SU-DHL-6 (cell line): Measurements from ENCODE around the gene COA8.

Experiments
- H2AFZ ChIP-seq: fragments of 200-600 bp; sonication (generic); 2 replicates; pipeline ENCODE4 v1.6.1; 2014; ENCODE audit warnings: low read depth, mild to moderate bottlenecking, moderate library complexity, mixed read lengths, antibody characterized with exemption, low read length; ENCODE audit not compliant: severe bottlenecking
- H3F3A ChIP-seq: fragments of 200-600 bp; shearing (Covaris generic); 2 replicates; pipeline ENCODE4 v1.6.0; 2016; ENCODE audit warnings: antibody characterized with exemption, mild to moderate bottlenecking; ENCODE audit not compliant: insufficient read depth
- H3K27ac ChIP-seq: fragments of 200-600 bp; sonication (generic); 2 replicates; pipeline ENCODE4 v1.5.1; 2016; ENCODE audit warnings: low read depth, mild to moderate bottlenecking, low read length, moderate library complexity, mixed read lengths
- H3K27me3 ChIP-seq: fragments of 200-600 bp; sonication (generic), shearing (Covaris generic); 2 replicates; pipeline ENCODE4 v1.6.0; 2014; ENCODE audit warnings: mild to moderate bottlenecking, low read length
- H3K36me3 ChIP-seq: fragments of 200-600 bp; sonication (generic); 2 replicates; pipeline ENCODE4 v1.6.1; 2014; ENCODE audit warnings: mild to moderate bottlenecking, low read length, mixed read lengths
- H3K4me2 ChIP-seq: fragments of 300-600, 200-600 bp; shearing (Covaris generic), sonication (generic); 2 replicates; pipeline ENCODE4 v1.6.0; 2014; ENCODE audit warnings: low read length, low read depth, mild to moderate bottlenecking; ENCODE audit not compliant: poor library complexity, severe bottlenecking
- H3K4me3 ChIP-seq: fragments of 200-600 bp; sonication (generic); 2 replicates; pipeline ENCODE4 v1.5.1; 2014; ENCODE audit warnings: antibody characterized with exemption, low read length, mild to moderate bottlenecking, mixed read lengths; ENCODE audit not compliant: insufficient read depth, poor library complexity, severe bottlenecking
- H3K79me2 ChIP-seq: fragments of 200-600 bp; sonication (generic); 2 replicates; pipeline ENCODE4 v1.6.1; 2014; ENCODE audit warnings: mild to moderate bottlenecking, low read length, moderate library complexity; ENCODE audit not compliant: insufficient read depth
- H3K9ac ChIP-seq: fragments of 200-600 bp; sonication (generic); 2 replicates; pipeline ENCODE4 v1.7.0; 2014; ENCODE audit warnings: mild to moderate bottlenecking, low read length
- H3K9me2 ChIP-seq: fragments of 200-600 bp; sonication (generic); replicated peaks from 2 replicates; pipeline ENCODE4 v1.6.1; 2014; ENCODE audit warnings: low read length; ENCODE audit not compliant: insufficient read depth
- H3K9me3 ChIP-seq: fragments of 200-600 bp; sonication (generic); 2 replicates; pipeline ENCODE4 v1.6.1; 2014; ENCODE audit warnings: low read length, mixed read lengths; ENCODE audit not compliant: insufficient read depth
- H4K20me1 ChIP-seq: fragments of 200-600 bp; sonication (generic); 2 replicates; pipeline ENCODE4 v1.6.1; 2014; ENCODE audit warnings: low read depth, mild to moderate bottlenecking, antibody characterized with exemption, low read length, moderate library complexity, mixed read lengths
- EZH2phosphoT487 ChIP-seq: fragments of 200-600 bp; sonication (generic), shearing (Covaris generic); conservative IDR thresholded peaks from 2 replicates; pipeline ENCODE4 v1.6.1; 2018; ENCODE audit warnings: mild to moderate bottlenecking, antibody characterized with exemption, low read length, moderate library complexity, mixed read lengths
- TF ChIP-seq, protein P1 (sequence below): fragments of 200-600 bp; sonication (generic); IDR thresholded peaks from one replicate; pipeline ENCODE4 v1.5.1; 2017; ENCODE audit warnings: antibody characterized with exemption, mild to moderate bottlenecking, low read length, moderate library complexity; ENCODE audit not compliant: insufficient read depth, poor library complexity, severe bottlenecking

COA8 gene

DNA sequence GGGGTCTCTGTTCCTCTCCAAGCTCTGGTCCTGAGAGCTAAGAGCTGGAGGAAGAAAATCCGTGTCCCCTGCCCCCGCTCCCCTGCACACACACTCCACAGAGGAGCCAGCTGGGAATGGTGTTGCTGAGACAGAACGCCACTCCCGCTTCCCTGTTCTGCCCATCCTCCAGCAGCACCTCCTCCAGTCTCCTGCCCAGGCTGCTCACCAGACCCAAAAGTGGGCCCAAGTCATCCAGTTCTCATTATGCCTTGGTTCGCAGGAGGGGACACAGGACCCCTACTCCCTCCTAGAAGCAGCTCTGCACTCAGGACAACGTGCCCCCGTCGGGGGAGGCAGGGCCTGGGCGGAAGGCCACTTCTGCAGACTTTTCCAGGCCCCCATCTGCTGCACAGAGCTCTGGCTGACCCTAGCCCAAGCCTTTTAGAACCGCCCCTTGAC lies 34.6 kb upstream of the COA8 start:
- Histone ChIP-seq H4K20me1 (no peaks in the 10 kb centered on the region), H3K79me2 (peaks cover 22% of the 10 kb centered on the region), H3K9me2 (no peaks in the 10 kb centered on the region), H3K36me3 (no peaks in the 10 kb centered on the region), H3K27ac (no peak overlapping the region), H3K9ac (peak overlapping the region; percentile 78), H3K4me2 (peak overlapping the region; percentile 65), H3K27me3 (no peaks in the 10 kb centered on the region), H2AFZ (peak overlapping the region; percentile 85), H3F3A (no peaks in the 10 kb centered on the region), H3K9me3 (no peaks in the 10 kb centered on the region), H3K4me3 (peak overlapping the region; percentile 74)
- no peak for TF ChIP-seq EZH2phosphoT487
- TF ChIP-seq, protein P1, sequence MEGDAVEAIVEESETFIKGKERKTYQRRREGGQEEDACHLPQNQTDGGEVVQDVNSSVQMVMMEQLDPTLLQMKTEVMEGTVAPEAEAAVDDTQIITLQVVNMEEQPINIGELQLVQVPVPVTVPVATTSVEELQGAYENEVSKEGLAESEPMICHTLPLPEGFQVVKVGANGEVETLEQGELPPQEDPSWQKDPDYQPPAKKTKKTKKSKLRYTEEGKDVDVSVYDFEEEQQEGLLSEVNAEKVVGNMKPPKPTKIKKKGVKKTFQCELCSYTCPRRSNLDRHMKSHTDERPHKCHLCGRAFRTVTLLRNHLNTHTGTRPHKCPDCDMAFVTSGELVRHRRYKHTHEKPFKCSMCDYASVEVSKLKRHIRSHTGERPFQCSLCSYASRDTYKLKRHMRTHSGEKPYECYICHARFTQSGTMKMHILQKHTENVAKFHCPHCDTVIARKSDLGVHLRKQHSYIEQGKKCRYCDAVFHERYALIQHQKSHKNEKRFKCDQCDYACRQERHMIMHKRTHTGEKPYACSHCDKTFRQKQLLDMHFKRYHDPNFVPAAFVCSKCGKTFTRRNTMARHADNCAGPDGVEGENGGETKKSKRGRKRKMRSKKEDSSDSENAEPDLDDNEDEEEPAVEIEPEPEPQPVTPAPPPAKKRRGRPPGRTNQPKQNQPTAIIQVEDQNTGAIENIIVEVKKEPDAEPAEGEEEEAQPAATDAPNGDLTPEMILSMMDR, result no peak

DNA sequence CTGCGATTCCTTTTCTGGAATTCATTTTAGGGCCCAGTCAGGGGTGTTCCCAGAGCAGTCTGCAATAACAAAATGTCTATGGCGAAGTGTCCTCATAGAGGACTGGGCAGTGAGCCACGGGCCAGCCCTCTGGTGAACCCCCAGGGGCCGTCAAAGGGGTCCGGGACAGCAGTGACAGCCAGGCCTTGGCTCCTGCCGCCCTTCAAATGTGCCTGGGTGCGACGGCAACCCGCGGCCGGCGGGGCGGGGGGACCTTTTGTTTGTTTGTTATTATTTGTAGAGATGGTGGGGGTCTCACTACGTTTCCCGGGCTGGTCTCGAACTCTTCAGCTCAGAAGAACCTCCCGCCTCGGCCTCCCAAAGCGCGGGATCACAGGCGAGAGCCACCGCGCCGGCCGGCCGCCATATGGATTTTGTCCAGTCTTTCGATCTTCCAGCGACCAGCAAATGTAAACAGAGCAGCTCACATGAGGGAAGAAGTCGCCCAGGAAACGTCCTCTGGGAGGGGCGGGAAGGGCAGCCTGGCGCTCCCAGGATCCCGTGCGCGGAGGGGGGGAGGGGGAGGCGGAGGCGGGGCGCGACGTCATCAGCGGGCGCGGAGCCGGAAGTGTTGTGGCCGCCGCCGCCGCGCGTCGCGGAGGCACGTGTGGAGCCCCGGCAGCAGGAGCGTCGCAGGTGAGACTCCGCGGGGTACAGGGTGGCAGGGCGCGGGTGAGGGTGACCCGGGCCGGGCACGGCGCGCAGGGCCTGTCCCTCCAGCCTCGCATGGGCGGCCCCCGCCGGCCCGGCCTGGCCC lies 34.0 kb upstream of the COA8 start, which contains the start of gene TRMT61A:
Gene TRMT61A (plus strand): TSS at position 610 of the 796 bp plus-strand sequence. CDS start 783 bp downstream, outside the sequence.
- H3K27me3 ChIP-seq, result no peaks in the 10 kb centered on the region
- H3K4me2 ChIP-seq, result peak within 1 kb of the TSS; percentile 73
- no peaks in the 10 kb centered on the region for H4K20me1 ChIP-seq
- no peaks in the 10 kb centered on the region for H3F3A ChIP-seq
- peak within 1 kb of the TSS; percentile 85 for H2AFZ ChIP-seq
- no peaks in the 10 kb centered on the region for H3K9me3 ChIP-seq
- TF ChIP-seq, protein P1, result no peak
- no peak for TF ChIP-seq EZH2phosphoT487
- H3K36me3 ChIP-seq, result no peaks in the 10 kb centered on the region
- H3K27ac ChIP-seq, result peak within 1 kb of the TSS; percentile 10; the same call in 1 of the 2 replicates
- H3K4me3 ChIP-seq, result peak within 1 kb of the TSS; percentile 89
- H3K9me2 ChIP-seq, result no peaks in the 10 kb centered on the region
- peak within 1 kb of the TSS; percentile 78 for H3K9ac ChIP-seq
- H3K79me2 ChIP-seq, result peaks cover 22% of the 10 kb centered on the region

DNA sequence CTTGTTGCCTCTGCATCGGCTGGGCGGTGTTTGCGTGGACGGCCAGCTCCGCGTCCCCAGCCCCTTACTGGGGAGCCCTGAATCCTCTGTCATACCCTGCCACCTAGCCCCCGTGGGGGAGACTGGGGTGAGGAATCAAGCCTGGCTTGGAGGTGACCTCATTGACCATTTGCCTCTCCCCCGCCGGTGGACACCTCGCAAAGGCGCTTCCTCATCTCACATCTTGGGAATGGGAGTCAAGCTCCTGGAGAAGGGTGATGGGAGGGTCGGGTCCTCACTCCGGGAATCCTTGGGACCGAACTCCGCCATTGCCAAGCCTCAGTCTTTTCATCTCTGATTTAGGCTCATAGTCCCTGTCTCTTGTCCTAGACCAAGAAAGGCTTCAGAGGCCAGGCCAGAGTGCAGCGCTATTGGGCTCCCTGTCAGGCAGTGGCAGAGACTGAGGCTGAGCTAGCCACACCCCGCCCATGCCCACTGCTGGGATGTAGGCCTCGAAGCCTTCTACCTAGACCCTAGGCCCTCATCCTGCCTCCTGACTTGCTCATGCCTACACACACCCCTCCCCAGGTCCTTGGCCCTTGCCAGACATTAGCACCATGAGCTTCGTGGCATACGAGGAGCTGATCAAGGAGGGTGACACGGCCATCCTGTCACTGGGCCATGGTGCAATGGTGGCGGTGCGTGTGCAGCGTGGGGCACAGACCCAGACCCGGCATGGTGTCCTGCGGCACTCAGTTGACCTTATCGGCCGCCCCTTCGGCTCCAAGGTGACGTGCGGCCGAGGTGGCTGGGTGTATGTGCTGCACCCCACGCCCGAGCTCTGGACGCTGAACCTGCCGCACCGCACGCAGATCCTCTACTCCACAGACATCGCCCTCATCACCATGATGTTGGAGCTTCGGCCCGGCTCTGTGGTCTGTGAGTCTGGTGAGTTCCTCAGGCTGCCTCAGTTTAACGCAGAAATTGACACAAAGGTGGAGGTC lies 33.1 kb upstream of the COA8 start:
- H3K27ac ChIP-seq, result no peak overlapping the region
- peaks cover 22% of the 10 kb centered on the region for H3K79me2 ChIP-seq
- no peak for TF ChIP-seq EZH2phosphoT487
- TF ChIP-seq, protein P1, result no peak
- no peak overlapping the region for H2AFZ ChIP-seq
- no peaks in the 10 kb centered on the region for H3K27me3 ChIP-seq
- no peaks in the 10 kb centered on the region for H3K36me3 ChIP-seq
- H3K9ac ChIP-seq, result peak overlapping the region; percentile 78
- H4K20me1 ChIP-seq, result no peaks in the 10 kb centered on the region
- no peaks in the 10 kb centered on the region for H3K9me3 ChIP-seq
- H3K4me2 ChIP-seq, result peak overlapping the region; percentile 73
- H3K4me3 ChIP-seq, result peak overlapping the region; percentile 89
- no peaks in the 10 kb centered on the region for H3F3A ChIP-seq
- H3K9me2 ChIP-seq, result no peaks in the 10 kb centered on the region
